GM12878 (cell line): ENCODE results near the gene SPATS2L. TPM values are rescaled to one million over a fixed set of nuclear protein-coding genes. Genes with fewer than 3 reads are reported as not detected.

Experiments
- BCL11A ChIP-seq: IDR thresholded peaks from 2 replicates; pipeline ENCODE4 v1.6.1; 2011; ENCODE audit warnings: low read depth, low read length
- BHLHE40 ChIP-seq, 2 experiments: fragments of 450-650 bp in 1 of 2; IDR thresholded peaks; 2 replicates each; pipeline ENCODE4 v1.6.1; 2011 to 2017; ENCODE audit warnings: low read depth in 2 of 2, borderline replicate concordance in 1 of 2, improper control_type of control experiment in 1 of 2, low read length in 1 of 2, mild to moderate bottlenecking in 1 of 2
- BMI1 ChIP-seq: fragments of 450-650 bp; IDR thresholded peaks from 2 replicates; pipeline ENCODE4 v1.6.1; 2016; ENCODE audit warnings: mild to moderate bottlenecking, moderate library complexity, borderline replicate concordance
- BRCA1 ChIP-seq: IDR thresholded peaks from 2 replicates; pipeline ENCODE4 v1.6.1; 2011; ENCODE audit warnings: low read depth, low read length, improper control_type of control experiment
- CEBPB ChIP-seq, 2 experiments: fragments of 150-350 bp in 1 of 2; IDR thresholded peaks; 2 replicates each; pipeline ENCODE4 v1.6.1; 2012 to 2014; ENCODE audit warnings: low read depth in 2 of 2, low read length in 2 of 2, borderline replicate concordance in 1 of 2, inconsistent platforms in 1 of 2
- CUX1 ChIP-seq: IDR thresholded peaks from 2 replicates; pipeline ENCODE4 v1.6.1; 2012; ENCODE audit warnings: improper control_type of control experiment, low read depth, low read length; ENCODE audit not compliant: insufficient replicate concordance
- E2F4 ChIP-seq: IDR thresholded peaks from 2 replicates; pipeline ENCODE4 v1.6.1; 2012; ENCODE audit warnings: low read depth, low read length, improper control_type of control experiment
- FOXM1 ChIP-seq: IDR thresholded peaks from 2 replicates; pipeline ENCODE4 v1.6.1; 2012; ENCODE audit warnings: low read depth, mild to moderate bottlenecking, inconsistent platforms, low read length, moderate library complexity
- JUNB ChIP-seq: IDR thresholded peaks from 2 replicates; pipeline ENCODE4 v1.6.1; 2016; ENCODE audit warnings: antibody characterized with exemption, mild to moderate bottlenecking
- KAT2A ChIP-seq: conservative IDR thresholded peaks from 2 replicates; pipeline ENCODE4 v1.6.1; 2011; ENCODE audit warnings: low read depth, low read length; ENCODE audit not compliant: control insufficient read depth
- LARP7 ChIP-seq: fragments of 450-650 bp; IDR thresholded peaks from 2 replicates; pipeline ENCODE4 v1.6.1; 2017; ENCODE audit warnings: mild to moderate bottlenecking
- NBN ChIP-seq: fragments of 450-650 bp; IDR thresholded peaks from 2 replicates; pipeline ENCODE4 v1.6.1; 2016
- NFYB ChIP-seq: IDR thresholded peaks from 2 replicates; pipeline ENCODE4 v1.6.1; 2011; ENCODE audit warnings: low read depth, mild to moderate bottlenecking, low read length, improper control_type of control experiment, moderate library complexity; ENCODE audit not compliant: insufficient read depth
- NR2F1 ChIP-seq: fragments of 450-650 bp; conservative IDR thresholded peaks from 2 replicates; pipeline ENCODE4 v1.6.1; 2017; ENCODE audit warnings: mild to moderate bottlenecking
- POLR2A ChIP-seq: IDR thresholded peaks from 2 replicates; pipeline ENCODE4 v1.6.1; 2011; ENCODE audit warnings: low read depth, mild to moderate bottlenecking, low read length
- POU2F2 ChIP-seq: IDR thresholded peaks from 3 replicates; pipeline ENCODE4 v1.6.1; 2011; ENCODE audit warnings: low read depth, mild to moderate bottlenecking, low read length, borderline replicate concordance
- SMARCA5 ChIP-seq: fragments of 450-650 bp; IDR thresholded peaks from 2 replicates; pipeline ENCODE4 v1.6.1; 2017; ENCODE audit warnings: mild to moderate bottlenecking
- SP1 ChIP-seq: IDR thresholded peaks from one replicate; pipeline ENCODE4 v1.6.1; 2011; ENCODE audit warnings: low read depth, low read length
- SREBF1 ChIP-seq: IDR thresholded peaks from 2 replicates; pipeline ENCODE4 v1.6.1; 2012; ENCODE audit warnings: mild to moderate bottlenecking, low read length
- TBL1XR1 ChIP-seq: IDR thresholded peaks from 2 replicates; pipeline ENCODE4 v1.6.1; 2012; ENCODE audit warnings: low read depth, low read length, improper control_type of control experiment
- polyA plus RNA-seq, 11 experiments: library from polyadenylated mRNA; depleted of rRNA in 4 of 11; unstranded in 6 of 11; stranded (reverse) in 5 of 11; fragments of >200 nt; fragmentation: Nextera tagmentation in 4 of 11; fragmentation: Illumina TruSeq in 1 of 11; extraction: Ambion mirVana in 4 of 11; extraction: Trizol in 1 of 11; gene quantifications; 1 replicate in 1 of 11; 2 replicates in 10 of 11; pipeline versions ENCODE4 v1.2.1 to v1.2.3, GENCODE V29; 2011 to 2016; ENCODE audit warnings: inconsistent platforms in 2 of 11, missing spikeins in 2 of 11, low read depth in 1 of 11
- total RNA-seq, 4 experiments: library from RNA; depleted of rRNA in 3 of 4; stranded (reverse); fragments of >200 nt in 3 of 4; fragmentation: Illumina TruSeq in 1 of 4; extraction: Trizol in 1 of 4; gene quantifications; 2 replicates each; pipeline versions ENCODE4 v1.2.1 to v1.2.3, GENCODE V29; 2013 to 2021

Gene SPATS2L
- total and polyA plus RNA-seq, 10 of the 15 experiments (the other 5 are each of a cell fraction or from before 2014, with no cell fraction given) = 5.2 to 30.0 (median 20.1) TPM

GRCh38 chr2:200306931-200307723, 634 bp downstream of the SPATS2L start (continued):
- TF ChIP-seq CUX1 (no peak), TBL1XR1 (no peak), JUNB (no peak), POU2F2 (peak; percentile 41; the same call in 1 of the 3 replicates), BMI1 (no peak), NFYB (no peak), KAT2A (no peak), NBN (no peak), SP1 (no peak), BRCA1 (no peak), FOXM1 (no peak), CEBPB (IDR thresholded peaks at IDR 0.05; ENCODE audit: borderline replicate concordance in 1 of 2, low read depth in 2 of 2, low read length in 2 of 2) (no peak), BCL11A (no peak), SMARCA5 (peak; percentile 13; the same call in 1 of the 2 replicates), POLR2A (peak; percentile 64), BHLHE40 (IDR thresholded peaks at IDR 0.05; ENCODE audit: borderline replicate concordance in 1 of 2, low read depth in 2 of 2, low read length in 1 of 2) (peak in 1 of 2 experiments; percentile 6; a peak in 1 of 4 replicates), LARP7 (peak; percentile 54; the same call in 1 of the 2 replicates), SREBF1 (no peak), E2F4 (no peak), NR2F1 (0 out of 2 replicates have a peak, but pooled peaks have one; percentile 23)
